Gastroesophageal sphincter (tissue), 4 donors: ENCODE results near the gene NDUFA9. TPM values are rescaled to one million over a fixed set of nuclear protein-coding genes. Genes with fewer than 3 reads are reported as not detected.

ENCODE experiments used
- ATAC-seq: fragments of 150-250 bp; one replicate; pipeline ENCODE4 v1.9.1; 2016; ENCODE audit warnings: mild to moderate bottlenecking, moderate library complexity
- H3K27ac ChIP-seq, 4 donors: fragments of 200-600 bp; sonication (generic) in 3 of 4; 1 replicate in 3 of 4; 2 replicates in 1 of 4; pipeline ENCODE4 v1.5.1; 2016 to 2019
- H3K27me3 ChIP-seq: fragments of 200-600 bp; sonication (generic); one replicate; pipeline ENCODE4 v1.5.1; 2019
- H3K36me3 ChIP-seq, 2 donors: fragments of 200-600 bp; sonication (generic); one replicate each; pipeline ENCODE4 v1.5.1; 2019; ENCODE audit warnings: control low read depth in 1 of 2
- H3K4me1 ChIP-seq, 3 donors: fragments of 200-600 bp; sonication (generic); 1 replicate in 2 of 3; 2 replicates in 1 of 3; pipeline ENCODE4 v1.5.1; 2016 to 2019; ENCODE audit warnings: control low read depth in 2 of 3
- H3K4me3 ChIP-seq, 2 donors: fragments of 200-600 bp; sonication (generic); one replicate each; pipeline ENCODE4 v1.5.1; 2019; ENCODE audit warnings: mild to moderate bottlenecking in 1 of 2, moderate library complexity in 1 of 2
- H3K9me3 ChIP-seq, 3 donors: fragments of 200-600 bp; sonication (generic); one replicate each; pipeline ENCODE4 v1.5.1; 2017 to 2019; ENCODE audit warnings: control low read depth in 2 of 3
- CTCF ChIP-seq, 4 experiments: fragments of 200-600 bp in 2 of 4; fragments of 450-650 bp in 2 of 4; sonication (generic) in 1 of 4; IDR thresholded peaks; one replicate each; pipeline ENCODE4 v1.5.1; 2017 to 2019; ENCODE audit warnings: antibody characterized with exemption in 4 of 4, mild to moderate bottlenecking in 2 of 4, moderate library complexity in 2 of 4
- EP300 ChIP-seq: sonication (generic); formaldehyde crosslinking; IDR thresholded peaks from one replicate; pipeline ENCODE4 v1.6.1; 2017; ENCODE audit warnings: antibody characterized with exemption, mild to moderate bottlenecking
- POLR2A ChIP-seq, 2 donors: fragments of 450-650 bp; IDR thresholded peaks; one replicate each; pipeline ENCODE4 v1.6.1; 2017; ENCODE audit warnings: antibody characterized with exemption in 2 of 2, mild to moderate bottlenecking in 2 of 2, moderate library complexity in 1 of 2
- POLR2AphosphoS5 ChIP-seq: sonication (generic); formaldehyde crosslinking; IDR thresholded peaks from one replicate; pipeline ENCODE4 v1.6.1; 2017; ENCODE audit warnings: antibody characterized with exemption
- WGBS, 2 donors: methylation state at CpG; one replicate each; pipeline ENCODE4 v1.1.5; 2018; ENCODE audit warnings: low coverage in 1 of 2; 5-methylcytosine and 5-hydroxymethylcytosine counted together
- total RNA-seq, 4 donors: library from RNA; depleted of rRNA; stranded (reverse); fragments of >200 nt; gene quantifications; one replicate each; pipeline ENCODE4 v1.1.0, GENCODE V29; 2016

Gene NDUFA9
- 10 to 100 TPM; 33.3 to 65.8 (median 43.8) TPM for total RNA-seq

DNA sequence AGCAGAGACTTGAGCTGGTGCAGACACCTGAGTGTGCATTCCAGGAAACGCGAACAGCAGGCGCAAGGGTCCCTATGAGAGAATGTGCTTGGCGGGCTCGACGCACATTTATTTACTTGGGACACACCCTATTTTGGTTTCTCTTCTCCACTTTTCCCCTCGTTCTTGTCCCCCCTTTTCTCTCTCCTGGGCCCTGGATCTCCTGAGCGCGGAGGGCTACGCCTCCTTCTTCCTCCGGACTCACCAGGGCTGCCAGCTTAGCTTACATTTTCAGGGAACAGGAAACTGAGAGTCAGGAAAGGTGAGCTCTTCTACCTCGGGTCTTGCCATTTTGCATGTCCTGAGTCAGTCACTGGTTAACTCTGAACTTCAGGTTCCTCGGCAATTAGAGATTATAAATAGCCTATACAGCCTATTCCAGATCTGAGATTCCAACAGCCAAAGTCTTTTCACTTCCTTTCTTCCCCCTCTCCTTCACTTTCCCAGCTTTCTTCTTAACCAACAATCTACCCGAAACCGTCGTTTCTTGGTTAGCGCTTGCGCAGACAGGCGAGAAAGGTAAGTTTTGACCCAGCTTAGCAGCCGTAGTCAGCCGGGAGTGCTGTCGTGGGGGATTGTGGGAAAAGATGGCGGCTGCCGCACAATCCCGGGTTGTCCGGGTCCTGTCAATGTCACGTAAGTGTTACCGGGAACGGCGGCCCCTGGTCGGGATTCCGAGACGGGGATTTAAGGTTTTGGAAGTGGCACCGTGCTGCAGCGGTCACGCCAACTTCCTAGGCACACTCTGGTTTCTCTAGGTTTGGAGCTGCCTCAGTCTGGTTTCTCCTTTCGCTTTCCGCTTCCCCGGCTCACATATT lies at the start of gene NDUFA9, which contains the start of gene AKAP3:
Gene NDUFA9, plus strand, starts transcription at position 614 of the 857 bp plus-strand sequence. Its CDS starts 13 bp downstream, at position 627.
Gene AKAP3, minus strand, starts transcription at position 551 of the 857 bp plus-strand sequence. CDS start 10,855 bp downstream, outside the sequence.
- no peaks in the 10 kb centered on the region for H3K27me3 ChIP-seq
- WGBS, 2 donors: 0 to 1% methylated on average over 14 to 22 of the region's 39 CpGs
- TF ChIP-seq POLR2A (IDR thresholded peaks at IDR 0.05): peak in 1 of 2 donors; percentile 29
- TF ChIP-seq EP300: no peak
- peak; percentile 81 for TF ChIP-seq POLR2AphosphoS5
- no peak for TF ChIP-seq CTCF (IDR thresholded peaks at IDR 0.05)

GRCh38 chr12:4603421-4603820 lies 45.5 kb upstream of the NDUFA9 start:
- no peak overlapping the region for H3K4me3 ChIP-seq
- WGBS, 2 donors: 26 to 60% methylated on average over 2 to 3 of the region's 7 CpGs
- H3K4me1 ChIP-seq: peaks cover 0 to 25% (median 3%) of the 10 kb centered on the region in 3 donors
- no peaks in the 10 kb centered on the region for H3K9me3 ChIP-seq
- no peaks in the 10 kb centered on the region for H3K27me3 ChIP-seq
- no peak for ATAC-seq
- TF ChIP-seq POLR2A (IDR thresholded peaks at IDR 0.05): no peak
- no peak for TF ChIP-seq POLR2AphosphoS5
- no peak for TF ChIP-seq CTCF (IDR thresholded peaks at IDR 0.05)
- TF ChIP-seq EP300: no peak
- no peak overlapping the region for H3K27ac ChIP-seq
- peaks cover 0 to 5% of the 10 kb centered on the region in 2 donors for H3K36me3 ChIP-seq

More for the DNA sequence above, at the start of gene NDUFA9, which contains the start of gene AKAP3:
- H3K9me3 ChIP-seq: no peaks in the 10 kb centered on the region
- peak within 1 kb of the TSS; percentile 86 to 92 (median 86) for H3K27ac ChIP-seq
- H3K4me3 ChIP-seq: peak within 1 kb of the TSS; percentile 58 to 100
- ATAC-seq: peak; percentile 93
- H3K36me3 ChIP-seq: no peaks in the 10 kb centered on the region
- H3K4me1 ChIP-seq: peaks cover 10 to 51% (median 14%) of the 10 kb centered on the region in 3 donors

DNA sequence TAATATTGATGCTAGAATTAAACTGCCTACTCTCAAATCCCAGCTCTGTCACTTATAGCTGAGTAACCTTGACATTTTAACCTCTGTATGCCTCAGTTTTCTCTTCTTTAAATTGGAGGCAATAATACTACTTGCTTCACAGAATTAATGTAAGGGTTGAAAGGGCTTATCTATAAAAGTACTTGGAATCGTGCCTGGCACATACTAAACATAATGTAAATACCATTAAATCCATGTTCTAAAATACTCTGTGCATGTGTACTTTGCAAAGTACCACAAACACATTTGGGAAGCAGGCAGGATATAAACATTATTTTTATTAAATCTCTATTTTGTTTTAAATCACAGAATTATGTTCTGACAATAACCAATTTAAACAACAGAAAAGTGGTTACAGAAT lies 45.0 kb upstream of the NDUFA9 start:
- no peak for ATAC-seq
- Histone ChIP-seq H3K9me3 (no peaks in the 10 kb centered on the region), H3K4me3 (no peak overlapping the region), H3K27ac (no peak overlapping the region), H3K4me1 (peaks cover 0 to 25% (median 3%) of the 10 kb centered on the region in 3 donors), H3K36me3 (peaks cover 0 to 11% of the 10 kb centered on the region in 2 donors), H3K27me3 (no peaks in the 10 kb centered on the region)
- TF ChIP-seq POLR2A (IDR thresholded peaks at IDR 0.05): no peak
- TF ChIP-seq POLR2AphosphoS5: no peak
- TF ChIP-seq EP300: no peak
- no peak for TF ChIP-seq CTCF (IDR thresholded peaks at IDR 0.05)
- WGBS, 2 donors: 0 to 31% methylated on average over 1 of the region's 1 CpG

GRCh38 chr12:4604684-4605193 lies 44.2 kb upstream of the NDUFA9 start:
- Histone ChIP-seq H3K36me3 (peaks cover 0 to 17% of the 10 kb centered on the region in 2 donors), H3K4me1 (peaks cover 0 to 25% (median 3%) of the 10 kb centered on the region in 3 donors), H3K27ac (peak overlapping the region; percentile 50 to 86 (median 71)), H3K27me3 (no peaks in the 10 kb centered on the region), H3K9me3 (no peaks in the 10 kb centered on the region), H3K4me3 (peak overlapping the region; percentile 67 to 99)
- peak; percentile 94 for ATAC-seq
- TF ChIP-seq POLR2A (IDR thresholded peaks at IDR 0.05) (no peak), POLR2AphosphoS5 (peak; percentile 23), CTCF (IDR thresholded peaks at IDR 0.05) (peak; percentile 82 to 98 (median 92)), EP300 (no peak)
- WGBS, 2 donors: 0 to 1% methylated on average over 6 to 7 of the region's 25 CpGs
